Natural killer cell (primary cell): Measurements from ENCODE around the gene RRP1B. TPM values are rescaled to one million over a fixed set of nuclear protein-coding genes. Genes with fewer than 3 reads are reported as not detected.

Experiments used
- ATAC-seq, 3 donors: fragments of 150-1000 bp in 2 of 3; fragments of 200-7000 bp in 1 of 3; cut with Tn5 transposase; 1 replicate in 1 of 3; 2 replicates in 2 of 3; pipeline ENCODE4 v1.10.0; 2021; ENCODE audit warnings: mild to moderate bottlenecking in 2 of 3, moderate library complexity in 2 of 3
- DNase-seq, 2 donors: peaks; one replicate each; pipeline versions ENCODE4 v3.0.0 to v3.0.0-alpha.2; 2013 to 2021; ENCODE audit warnings: mixed read lengths in 1 of 2
- H3K27ac ChIP-seq: one replicate; pipeline ENCODE4 v1.5.1; 2013; ENCODE audit warnings: mild to moderate bottlenecking, low read length
- H3K27me3 ChIP-seq: one replicate; pipeline ENCODE4 v1.6.1; 2013; ENCODE audit warnings: low read length; ENCODE audit not compliant: control insufficient read depth, insufficient read depth
- H3K36me3 ChIP-seq: one replicate; pipeline ENCODE4 v1.6.1; 2013; ENCODE audit warnings: low read length; ENCODE audit not compliant: control insufficient read depth, insufficient read depth
- H3K4me1 ChIP-seq: one replicate; pipeline ENCODE4 v1.6.1; 2013; ENCODE audit warnings: low read length; ENCODE audit not compliant: control insufficient read depth, insufficient read depth
- H3K4me3 ChIP-seq: one replicate; pipeline ENCODE4 v1.5.1; 2013; ENCODE audit warnings: low read length
- H3K9me3 ChIP-seq: one replicate; pipeline ENCODE4 v1.6.1; 2013; ENCODE audit warnings: low read length; ENCODE audit not compliant: control insufficient read depth, insufficient read depth
- H3K27ac Mint-ChIP-seq, 2 donors: one replicate each; pipeline ENCODE4 v1.8.0; 2022; ENCODE audit warnings: mild to moderate bottlenecking in 2 of 2, mixed read lengths in 2 of 2, moderate library complexity in 1 of 2
- H3K27me3 Mint-ChIP-seq, 2 donors: one replicate each; pipeline ENCODE4 v1.8.0; 2022; ENCODE audit warnings: low read depth in 2 of 2, mixed read lengths in 2 of 2
- H3K36me3 Mint-ChIP-seq: one replicate; pipeline ENCODE4 v1.8.0; 2022; ENCODE audit warnings: mixed read lengths
- H3K4me1 Mint-ChIP-seq, 2 donors: one replicate each; pipeline ENCODE4 v1.8.0; 2022; ENCODE audit warnings: mixed read lengths in 2 of 2
- H3K4me3 Mint-ChIP-seq: one replicate; pipeline ENCODE4 v1.8.0; 2022; ENCODE audit warnings: mild to moderate bottlenecking, moderate library complexity, mixed read lengths
- H3K9me3 Mint-ChIP-seq, 2 donors: one replicate each; pipeline ENCODE4 v1.8.0; 2022; ENCODE audit warnings: mixed read lengths in 2 of 2
- CTCF ChIP-seq: fragments of 200-600 bp; IDR thresholded peaks from one replicate; pipeline ENCODE4 v1.8.0; 2022; ENCODE audit warnings: antibody characterized with exemption
- WGBS: methylation state at CpG from one replicate; pipeline ENCODE4 v1.1.7; 2013; ENCODE audit warnings: missing lambda C conversion rate; ENCODE audit not compliant: insufficient coverage; 5-methylcytosine and 5-hydroxymethylcytosine counted together
- intact Hi-C: fragments of 100-400 bp; cut with micrococcal nuclease; formaldehyde crosslinking; loops from one replicate; pipeline ENCODE4 v1.14.2; 2022
- total RNA-seq, 4 donors: library from RNA; stranded (reverse); fragments of 120-200 nt in 1 of 4; gene quantifications; one replicate each; pipeline versions ENCODE4 v1.2.3 to v1.2.4, GENCODE V29; 2013 to 2022

The RRP1B gene
- total RNA-seq, 3 donors from 2014 or later (not counting 1 experiment from before 2014, with no cell fraction given) = 18.1 to 28.4 (median 25.0) TPM

DNA sequence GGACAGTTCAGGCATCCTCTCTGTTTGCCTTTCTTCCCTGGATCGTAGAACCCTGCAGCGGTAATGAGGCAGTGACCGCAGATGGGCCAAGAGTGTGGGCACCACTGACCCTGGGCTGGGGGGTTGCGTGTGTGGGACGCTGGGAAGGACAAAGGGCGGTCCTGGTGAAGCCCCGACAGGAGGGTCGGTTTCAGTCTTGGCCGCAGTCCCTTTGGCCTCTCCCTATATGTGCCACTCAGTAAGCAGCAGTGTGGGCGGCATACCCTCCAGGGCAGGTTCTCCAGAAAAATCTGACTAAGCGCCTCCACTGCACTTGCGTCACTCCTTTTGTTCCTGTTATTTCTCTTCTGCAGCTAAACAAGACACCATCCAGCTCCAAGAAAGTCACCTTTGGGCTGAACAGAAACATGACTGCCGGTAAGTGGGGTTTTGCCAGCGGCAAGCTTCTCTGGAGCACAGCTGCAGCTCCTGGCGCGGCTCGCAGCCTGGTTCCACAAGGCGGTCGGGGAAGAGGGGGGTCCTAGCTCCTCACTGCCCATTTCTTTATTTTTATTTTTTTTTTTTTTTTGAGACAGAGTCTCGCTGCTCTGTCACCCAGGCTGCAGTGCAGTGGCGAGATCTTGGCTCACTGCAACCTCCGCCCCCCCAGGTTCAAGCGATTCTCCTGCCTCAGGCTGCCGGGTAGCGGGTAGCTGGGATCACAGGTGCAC lies 31.9 kb downstream of the RRP1B start:
- DNase-seq (no peak), ATAC-seq (no peak)
- H3K27ac Mint-ChIP-seq = no peak overlapping the region
- H3K27me3 Mint-ChIP-seq = no peaks in the 10 kb centered on the region
- no peaks in the 10 kb centered on the region for H3K9me3 Mint-ChIP-seq
- H3K4me3 Mint-ChIP-seq = no peak overlapping the region
- Histone ChIP-seq H3K4me1 (no peaks in the 10 kb centered on the region), H3K36me3 (peaks cover 64% of the 10 kb centered on the region), H3K9me3 (no peaks in the 10 kb centered on the region), H3K27ac (no peak overlapping the region), H3K4me3 (no peak overlapping the region), H3K27me3 (no peaks in the 10 kb centered on the region)
- intact Hi-C loops = no loop called here
- H3K36me3 Mint-ChIP-seq = peaks cover 7% of the 10 kb centered on the region
- 97% methylated on average over 25 of the region's 25 CpGs for WGBS
- TF ChIP-seq CTCF = no peak
- peaks cover 0 to 5% of the 10 kb centered on the region in 2 donors for H3K4me1 Mint-ChIP-seq

DNA sequence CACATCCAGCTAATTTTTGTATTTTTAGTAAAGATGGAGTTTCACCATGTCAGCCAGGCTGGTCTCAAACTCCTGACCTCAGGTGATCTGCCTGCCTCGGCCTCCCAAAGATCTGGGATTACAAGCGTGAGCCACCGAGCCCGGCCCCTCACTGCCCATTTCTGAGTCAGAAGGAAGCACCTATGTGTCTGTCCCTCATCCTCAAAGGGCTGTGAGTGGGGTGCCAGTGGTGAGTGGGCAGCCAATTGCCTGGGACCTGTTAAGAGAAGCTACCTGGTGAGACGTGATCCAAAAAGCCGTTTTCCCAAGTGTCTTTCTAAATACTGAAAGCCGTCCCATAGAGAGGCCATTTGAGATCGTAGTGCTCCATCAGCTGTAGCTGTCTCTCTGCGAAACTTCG lies 32.4 kb downstream of the RRP1B start:
- Mint-ChIP-seq H3K36me3 (peaks cover 7% of the 10 kb centered on the region), H3K27me3 (no peaks in the 10 kb centered on the region), H3K9me3 (no peaks in the 10 kb centered on the region), H3K4me1 (peaks cover 0 to 5% of the 10 kb centered on the region in 2 donors), H3K27ac (no peak overlapping the region), H3K4me3 (no peak overlapping the region)
- intact Hi-C loops = no loop called here
- Histone ChIP-seq H3K4me1 (no peaks in the 10 kb centered on the region), H3K27me3 (no peaks in the 10 kb centered on the region), H3K36me3 (peaks cover 59% of the 10 kb centered on the region), H3K27ac (no peak overlapping the region), H3K9me3 (no peaks in the 10 kb centered on the region), H3K4me3 (no peak overlapping the region)
- WGBS = 98% methylated on average over 10 of the region's 10 CpGs
- no peak for TF ChIP-seq CTCF
- DNase-seq (no peak), ATAC-seq (no peak)

DNA sequence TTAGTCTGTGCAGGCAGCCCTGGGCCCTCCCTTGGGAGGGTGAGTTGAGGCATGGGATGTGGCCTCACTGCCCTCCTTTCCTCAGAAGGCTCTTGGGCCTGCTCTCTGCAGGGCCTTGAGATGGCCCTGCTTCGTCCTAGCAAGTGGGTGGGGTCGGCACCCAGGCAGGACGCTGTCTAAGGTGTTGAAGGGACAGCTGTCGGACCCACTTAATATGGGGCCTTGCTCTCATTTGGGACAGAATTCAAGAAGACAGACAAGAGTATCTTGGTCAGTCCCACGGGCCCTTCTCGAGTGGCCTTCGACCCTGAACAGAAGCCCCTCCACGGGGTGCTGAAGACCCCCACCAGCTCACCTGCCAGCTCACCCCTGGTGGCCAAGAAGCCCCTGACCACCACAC lies 33.6 kb downstream of the RRP1B start:
- Mint-ChIP-seq H3K27me3 (no peaks in the 10 kb centered on the region), H3K4me3 (no peak overlapping the region), H3K4me1 (no peaks in the 10 kb centered on the region), H3K36me3 (no peaks in the 10 kb centered on the region), H3K9me3 (no peaks in the 10 kb centered on the region), H3K27ac (no peak overlapping the region)
- DNase-seq (no peak), ATAC-seq (no peak)
- no peak overlapping the region for H3K4me3 ChIP-seq
- H3K27ac ChIP-seq = no peak overlapping the region
- no peaks in the 10 kb centered on the region for H3K9me3 ChIP-seq
- peaks cover 49% of the 10 kb centered on the region for H3K36me3 ChIP-seq
- TF ChIP-seq CTCF = no peak
- intact Hi-C loops = no loop called here
- H3K4me1 ChIP-seq = no peaks in the 10 kb centered on the region
- 92% methylated on average over 8 of the region's 8 CpGs for WGBS
- no peaks in the 10 kb centered on the region for H3K27me3 ChIP-seq

- Mint-ChIP-seq H3K9me3 (no peaks in the 10 kb centered on the region), H3K4me3 (no peak overlapping the region), H3K4me1 (no peaks in the 10 kb centered on the region), H3K27me3 (no peaks in the 10 kb centered on the region), H3K27ac (no peak overlapping the region), H3K36me3 (no peaks in the 10 kb centered on the region)
- Histone ChIP-seq H3K9me3 (no peaks in the 10 kb centered on the region), H3K27me3 (no peaks in the 10 kb centered on the region), H3K36me3 (peaks cover 41% of the 10 kb centered on the region), H3K4me3 (no peak overlapping the region), H3K27ac (no peak overlapping the region), H3K4me1 (no peaks in the 10 kb centered on the region)
- TF ChIP-seq CTCF = no peak
- ATAC-seq (no peak), DNase-seq (no peak)
- intact Hi-C loops = no loop called here
- WGBS = 95% methylated on average over 22 of the region's 23 CpGs
Observed at GRCh38 chr21:43693981-43694380, 34.6 kb downstream of the RRP1B start.
